GM23338 (cell line): ENCODE measurements around the gene RAP1GAP2. TPM values are rescaled to one million over a fixed set of nuclear protein-coding genes. Genes with fewer than 3 reads are reported as not detected.

Experiments used
- ATAC-seq: fragments of 200-7000 bp; cut with Tn5 transposase; 3 replicates; pipeline ENCODE4 v1.9.1; 2020
- DNase-seq: peaks from one replicate; pipeline ENCODE4 v3.0.0-alpha.2; 2015; ENCODE audit warnings: low spot score
- H2AFZ ChIP-seq: fragments of 200-600 bp; sonication (generic); 2 replicates; pipeline ENCODE4 v1.8.0; 2016; ENCODE audit warnings: antibody characterized with exemption, mild to moderate bottlenecking, moderate library complexity
- H3F3A ChIP-seq: fragments of 200-600 bp; sonication (generic); replicated peaks from 2 replicates; pipeline ENCODE4 v1.8.0; 2017; ENCODE audit warnings: antibody characterized with exemption, mixed run types, low read depth
- H3K27ac ChIP-seq: fragments of 200-600 bp; sonication (generic); 2 replicates; pipeline ENCODE4 v1.6.1; 2016; ENCODE audit warnings: low read depth
- H3K27me3 ChIP-seq: fragments of 200-600 bp; sonication (generic); 2 replicates; pipeline ENCODE4 v1.8.0; 2016; ENCODE audit warnings: mild to moderate bottlenecking, mixed run types, moderate library complexity; ENCODE audit not compliant: insufficient read depth
- H3K36me3 ChIP-seq: fragments of 200-600 bp; sonication (generic); 2 replicates; pipeline ENCODE4 v1.8.0; 2016; ENCODE audit warnings: mild to moderate bottlenecking; ENCODE audit not compliant: insufficient read depth
- H3K4me1 ChIP-seq: fragments of 200-600 bp; sonication (generic); 2 replicates; pipeline ENCODE4 v1.8.0; 2016; ENCODE audit warnings: mild to moderate bottlenecking, moderate library complexity; ENCODE audit not compliant: insufficient read depth
- H3K4me2 ChIP-seq: fragments of 200-600 bp; sonication (generic); 2 replicates; pipeline ENCODE4 v1.7.1; 2017; ENCODE audit warnings: mixed run types
- H3K4me3 ChIP-seq: fragments of 200-600 bp; sonication (generic); 2 replicates; pipeline ENCODE4 v1.6.1; 2016; ENCODE audit warnings: mixed run types
- H3K79me2 ChIP-seq: fragments of 200-600 bp; sonication (generic); replicated peaks from 2 replicates; pipeline ENCODE4 v1.8.0; 2017; ENCODE audit warnings: mild to moderate bottlenecking; ENCODE audit not compliant: insufficient read depth
- H3K9me2 ChIP-seq: fragments of 200-600 bp; sonication (generic); 2 replicates; pipeline ENCODE4 v1.8.0; 2017; ENCODE audit not compliant: insufficient read depth
- H4K20me1 ChIP-seq: fragments of 200-600 bp; sonication (generic); replicated peaks from 2 replicates; pipeline ENCODE4 v1.8.0; 2017; ENCODE audit warnings: mild to moderate bottlenecking; ENCODE audit not compliant: insufficient read depth
- H3K27ac Mint-ChIP-seq: 2 replicates; pipeline ENCODE4 v1.8.0; 2020; ENCODE audit warnings: inconsistent platforms, mild to moderate bottlenecking, moderate library complexity, mixed read lengths
- H3K27me3 Mint-ChIP-seq: 3 replicates; pipeline ENCODE4 v1.8.0; 2022; ENCODE audit warnings: low read depth, mild to moderate bottlenecking, moderate library complexity, mixed read lengths, inconsistent platforms; ENCODE audit not compliant: insufficient read depth, poor library complexity
- H3K36me3 Mint-ChIP-seq: 3 replicates; pipeline ENCODE4 v1.8.0; 2021; ENCODE audit warnings: low read depth, mild to moderate bottlenecking, inconsistent platforms, moderate library complexity, mixed read lengths
- H3K4me1 Mint-ChIP-seq: 3 replicates; pipeline ENCODE4 v1.8.0; 2020; ENCODE audit warnings: mild to moderate bottlenecking, inconsistent platforms, mixed read lengths
- H3K4me3 Mint-ChIP-seq: 3 replicates; pipeline ENCODE4 v1.8.0; 2021; ENCODE audit warnings: moderate library complexity, mild to moderate bottlenecking, inconsistent platforms, mixed read lengths
- H3K9me3 Mint-ChIP-seq: 3 replicates; pipeline ENCODE4 v1.8.0; 2020; ENCODE audit warnings: moderate library complexity, mild to moderate bottlenecking, inconsistent platforms, mixed read lengths
- EZH2 ChIP-seq: fragments of 200-600 bp; sonication (generic); IDR thresholded peaks from one replicate; pipeline ENCODE4 v1.8.0; 2017; ENCODE audit warnings: antibody characterized with exemption, mild to moderate bottlenecking, low read depth; ENCODE audit not compliant: unreplicated experiment
- EZH2phosphoT487 ChIP-seq: fragments of 200-600 bp; sonication (generic); IDR thresholded peaks from one replicate; pipeline ENCODE4 v1.8.1; 2018; ENCODE audit warnings: antibody characterized with exemption; ENCODE audit not compliant: unreplicated experiment
- JUNB ChIP-seq: IDR thresholded peaks from one replicate; pipeline ENCODE4 v1.6.1; 2016; ENCODE audit warnings: antibody characterized with exemption; ENCODE audit not compliant: unreplicated experiment
- NANOG ChIP-seq: IDR thresholded peaks from 2 replicates; pipeline ENCODE4 v1.6.1; 2016; ENCODE audit warnings: antibody characterized with exemption, borderline replicate concordance
- POLR2AphosphoS5 ChIP-seq: IDR thresholded peaks from 2 replicates; pipeline ENCODE4 v1.6.1; 2016; ENCODE audit warnings: antibody characterized with exemption, low read depth
- STAT1 ChIP-seq: IDR thresholded peaks from one replicate; pipeline ENCODE4 v1.6.1; 2016; ENCODE audit warnings: antibody characterized with exemption; ENCODE audit not compliant: unreplicated experiment
- ZNF114 ChIP-seq: fragments of 250-450 bp; sonication (Bioruptor Pico); IDR thresholded peaks from 2 replicates; pipeline ENCODE4 v1.5.0; 2020; ENCODE audit warnings: mild to moderate bottlenecking, moderate library complexity
- ZNF331 ChIP-seq: fragments of 250-450 bp; sonication (Bioruptor Pico); IDR thresholded peaks from 2 replicates; pipeline ENCODE4 v1.5.0; 2020; ENCODE audit warnings: low read depth, mild to moderate bottlenecking, moderate library complexity
- polyA plus RNA-seq: library from polyadenylated mRNA; unstranded; fragments of >200 nt; fragmentation: Nextera tagmentation; extraction: Ambion mirVana; gene quantifications from 2 replicates; pipeline ENCODE4 v1.2.1, GENCODE V29; 2016
- total RNA-seq: library from RNA; depleted of rRNA; stranded (reverse); fragments of >200 nt; shearing (Covaris generic); gene quantifications from 2 replicates; pipeline ENCODE4 v1.2.3, GENCODE V29; 2014
- TF ChIP-seq, protein P1 (sequence below): IDR thresholded peaks from one replicate; pipeline ENCODE4 v1.6.1; 2018; ENCODE audit warnings: antibody characterized with exemption; ENCODE audit not compliant: unreplicated experiment
- TF ChIP-seq, protein P2 (sequence below): IDR thresholded peaks from 2 replicates; pipeline ENCODE4 v1.6.1; 2016; ENCODE audit warnings: antibody characterized with exemption
- TF ChIP-seq, protein P3 (sequence below), 2 experiments: fragments of 200-600 bp in 1 of 2; sonication (generic) in 1 of 2; conservative IDR thresholded peaks; 2 replicates each; pipeline versions ENCODE4 v1.5.1 to v1.6.1; 2016 to 2017; ENCODE audit warnings: antibody characterized with exemption in 2 of 2, low read depth in 2 of 2, mild to moderate bottlenecking in 2 of 2, moderate library complexity in 1 of 2

Gene RAP1GAP2
- total and polyA plus RNA-seq, 2 experiments from 2014 or later = 17.8 to 46.1 TPM

DNA sequence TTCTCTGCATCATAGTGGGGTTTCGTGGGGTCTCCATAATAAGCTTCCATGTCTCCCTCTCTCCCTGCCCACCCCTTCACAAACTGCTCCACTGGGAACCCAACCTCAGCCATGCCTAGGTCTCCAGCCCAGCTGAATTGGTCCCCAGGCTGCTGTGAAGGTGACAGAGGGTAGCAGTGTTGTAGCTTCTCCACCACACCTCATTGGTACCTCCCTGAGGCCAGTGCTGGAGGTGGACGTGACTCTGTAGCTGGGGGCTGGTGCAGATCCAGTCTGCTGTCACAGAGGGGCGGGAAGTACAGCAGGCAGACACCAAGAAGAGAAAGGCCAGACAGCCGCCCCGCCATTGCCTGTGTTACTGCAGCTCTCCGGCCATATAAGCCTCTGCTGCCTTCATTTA is 185.1 kb downstream of the RAP1GAP2 start:
- H3K27ac ChIP-seq = no peak overlapping the region
- Mint-ChIP-seq H3K27ac (no peak overlapping the region), H3K36me3 (peaks cover 45% of the 10 kb centered on the region), H3K4me1 (no peaks in the 10 kb centered on the region), H3K27me3 (peaks cover 9% of the 10 kb centered on the region), H3K9me3 (no peaks in the 10 kb centered on the region), H3K4me3 (no peak overlapping the region)
- H3K4me3 ChIP-seq = no peak overlapping the region
- DNase-seq (no peak), ATAC-seq (no peak)
- H3F3A ChIP-seq = no peaks in the 10 kb centered on the region; the same call in 1 of the 2 replicates
- TF ChIP-seq ZNF331 (CRISPR knock-in tag) = no peak
- TF ChIP-seq, protein P1, sequence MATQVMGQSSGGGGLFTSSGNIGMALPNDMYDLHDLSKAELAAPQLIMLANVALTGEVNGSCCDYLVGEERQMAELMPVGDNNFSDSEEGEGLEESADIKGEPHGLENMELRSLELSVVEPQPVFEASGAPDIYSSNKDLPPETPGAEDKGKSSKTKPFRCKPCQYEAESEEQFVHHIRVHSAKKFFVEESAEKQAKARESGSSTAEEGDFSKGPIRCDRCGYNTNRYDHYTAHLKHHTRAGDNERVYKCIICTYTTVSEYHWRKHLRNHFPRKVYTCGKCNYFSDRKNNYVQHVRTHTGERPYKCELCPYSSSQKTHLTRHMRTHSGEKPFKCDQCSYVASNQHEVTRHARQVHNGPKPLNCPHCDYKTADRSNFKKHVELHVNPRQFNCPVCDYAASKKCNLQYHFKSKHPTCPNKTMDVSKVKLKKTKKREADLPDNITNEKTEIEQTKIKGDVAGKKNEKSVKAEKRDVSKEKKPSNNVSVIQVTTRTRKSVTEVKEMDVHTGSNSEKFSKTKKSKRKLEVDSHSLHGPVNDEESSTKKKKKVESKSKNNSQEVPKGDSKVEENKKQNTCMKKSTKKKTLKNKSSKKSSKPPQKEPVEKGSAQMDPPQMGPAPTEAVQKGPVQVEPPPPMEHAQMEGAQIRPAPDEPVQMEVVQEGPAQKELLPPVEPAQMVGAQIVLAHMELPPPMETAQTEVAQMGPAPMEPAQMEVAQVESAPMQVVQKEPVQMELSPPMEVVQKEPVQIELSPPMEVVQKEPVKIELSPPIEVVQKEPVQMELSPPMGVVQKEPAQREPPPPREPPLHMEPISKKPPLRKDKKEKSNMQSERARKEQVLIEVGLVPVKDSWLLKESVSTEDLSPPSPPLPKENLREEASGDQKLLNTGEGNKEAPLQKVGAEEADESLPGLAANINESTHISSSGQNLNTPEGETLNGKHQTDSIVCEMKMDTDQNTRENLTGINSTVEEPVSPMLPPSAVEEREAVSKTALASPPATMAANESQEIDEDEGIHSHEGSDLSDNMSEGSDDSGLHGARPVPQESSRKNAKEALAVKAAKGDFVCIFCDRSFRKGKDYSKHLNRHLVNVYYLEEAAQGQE = no peak
- TF ChIP-seq, protein P2, sequence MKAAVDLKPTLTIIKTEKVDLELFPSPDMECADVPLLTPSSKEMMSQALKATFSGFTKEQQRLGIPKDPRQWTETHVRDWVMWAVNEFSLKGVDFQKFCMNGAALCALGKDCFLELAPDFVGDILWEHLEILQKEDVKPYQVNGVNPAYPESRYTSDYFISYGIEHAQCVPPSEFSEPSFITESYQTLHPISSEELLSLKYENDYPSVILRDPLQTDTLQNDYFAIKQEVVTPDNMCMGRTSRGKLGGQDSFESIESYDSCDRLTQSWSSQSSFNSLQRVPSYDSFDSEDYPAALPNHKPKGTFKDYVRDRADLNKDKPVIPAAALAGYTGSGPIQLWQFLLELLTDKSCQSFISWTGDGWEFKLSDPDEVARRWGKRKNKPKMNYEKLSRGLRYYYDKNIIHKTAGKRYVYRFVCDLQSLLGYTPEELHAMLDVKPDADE = no peak
- TF ChIP-seq EZH2 = no peak
- TF ChIP-seq, protein P3, sequence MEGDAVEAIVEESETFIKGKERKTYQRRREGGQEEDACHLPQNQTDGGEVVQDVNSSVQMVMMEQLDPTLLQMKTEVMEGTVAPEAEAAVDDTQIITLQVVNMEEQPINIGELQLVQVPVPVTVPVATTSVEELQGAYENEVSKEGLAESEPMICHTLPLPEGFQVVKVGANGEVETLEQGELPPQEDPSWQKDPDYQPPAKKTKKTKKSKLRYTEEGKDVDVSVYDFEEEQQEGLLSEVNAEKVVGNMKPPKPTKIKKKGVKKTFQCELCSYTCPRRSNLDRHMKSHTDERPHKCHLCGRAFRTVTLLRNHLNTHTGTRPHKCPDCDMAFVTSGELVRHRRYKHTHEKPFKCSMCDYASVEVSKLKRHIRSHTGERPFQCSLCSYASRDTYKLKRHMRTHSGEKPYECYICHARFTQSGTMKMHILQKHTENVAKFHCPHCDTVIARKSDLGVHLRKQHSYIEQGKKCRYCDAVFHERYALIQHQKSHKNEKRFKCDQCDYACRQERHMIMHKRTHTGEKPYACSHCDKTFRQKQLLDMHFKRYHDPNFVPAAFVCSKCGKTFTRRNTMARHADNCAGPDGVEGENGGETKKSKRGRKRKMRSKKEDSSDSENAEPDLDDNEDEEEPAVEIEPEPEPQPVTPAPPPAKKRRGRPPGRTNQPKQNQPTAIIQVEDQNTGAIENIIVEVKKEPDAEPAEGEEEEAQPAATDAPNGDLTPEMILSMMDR (conservative IDR thresholded peaks at IDR 0.05; ENCODE audit: low read depth in 2 of 2) = no peak
- TF ChIP-seq POLR2AphosphoS5 = no peak
- TF ChIP-seq ZNF114 (CRISPR knock-in tag) = no peak
- TF ChIP-seq STAT1 = no peak
- TF ChIP-seq NANOG = no peak
- peaks cover 7% of the 10 kb centered on the region for H4K20me1 ChIP-seq
- no peaks in the 10 kb centered on the region for H3K9me2 ChIP-seq
- no peak overlapping the region for H3K4me2 ChIP-seq
- no peaks in the 10 kb centered on the region for H3K27me3 ChIP-seq
- H3K36me3 ChIP-seq = peaks cover 30% of the 10 kb centered on the region
- H2AFZ ChIP-seq = no peak overlapping the region
- no peaks in the 10 kb centered on the region for H3K79me2 ChIP-seq
- no peaks in the 10 kb centered on the region for H3K4me1 ChIP-seq

DNA sequence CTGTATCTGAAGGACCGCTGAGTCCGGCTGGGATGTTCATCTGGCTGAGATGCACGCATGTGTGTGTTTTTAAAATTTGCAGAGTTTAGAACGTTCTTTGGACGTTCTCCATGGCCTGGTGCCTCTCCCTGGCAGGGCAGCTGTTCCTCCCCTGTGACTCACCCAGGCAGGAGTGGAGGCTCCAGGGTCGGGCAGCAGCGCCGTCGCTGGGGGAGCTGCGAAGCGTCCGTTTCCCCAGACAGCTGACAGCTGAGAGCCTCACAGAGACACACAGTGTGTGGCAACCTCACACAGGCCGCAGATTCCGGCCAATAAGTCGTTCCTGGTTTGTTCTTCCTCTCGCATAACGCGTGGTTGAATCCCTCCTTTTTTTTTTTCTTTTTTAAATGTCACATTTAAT is 186.6 kb downstream of the RAP1GAP2 start:
- no peak for ATAC-seq
- Histone ChIP-seq H3K79me2 (no peaks in the 10 kb centered on the region), H3K4me1 (no peaks in the 10 kb centered on the region), H3K36me3 (peaks cover 31% of the 10 kb centered on the region), H3K27me3 (no peaks in the 10 kb centered on the region), H3K4me2 (no peak overlapping the region), H3K9me2 (no peaks in the 10 kb centered on the region), H3K4me3 (no peak overlapping the region), H4K20me1 (peaks cover 8% of the 10 kb centered on the region), H3F3A (no peaks in the 10 kb centered on the region; the same call in 1 of the 2 replicates), H3K27ac (no peak overlapping the region), H2AFZ (no peak overlapping the region)
- Mint-ChIP-seq H3K27me3 (peaks cover 6% of the 10 kb centered on the region), H3K27ac (no peak overlapping the region), H3K4me3 (no peak overlapping the region), H3K9me3 (no peaks in the 10 kb centered on the region), H3K36me3 (peaks cover 51% of the 10 kb centered on the region), H3K4me1 (no peaks in the 10 kb centered on the region)
- no peak for DNase-seq
- TF ChIP-seq EZH2phosphoT487 = no peak
- TF ChIP-seq, protein P2 = no peak
- TF ChIP-seq NANOG = no peak
- TF ChIP-seq JUNB = no peak
- no peak for TF ChIP-seq ZNF114 (CRISPR knock-in tag)
- TF ChIP-seq, protein P3 (conservative IDR thresholded peaks at IDR 0.05; ENCODE audit: low read depth in 2 of 2) = no peak
